ENCODE data around the gene MED13L.

Gene MED13L

GRCh38 chr12:116277467-116278278 is at the start of gene MED13L:
MED13L (minus strand) TSS chr12:116277693; CDS start chr12:116277131, 562 bp downstream.
- peak; percentile 71 to 78 for DNase-seq

- no peak for DNase-seq
Measured at GRCh38 chr12:116325336-116325664, 47.8 kb upstream of the MED13L start.

- DNase-seq, result no peak
Measured at GRCh38 chr12:116324654-116325335, 47.3 kb upstream of the MED13L start.

GRCh38 chr12:116323406-116324386 is 46.2 kb upstream of the MED13L start:
- no peak for DNase-seq

- no peak for DNase-seq
Measured at GRCh38 chr12:116321913-116322312, 44.4 kb upstream of the MED13L start.

- DNase-seq, result no peak
Measured at GRCh38 chr12:116320791-116321217, 43.3 kb upstream of the MED13L start.

- DNase-seq, result no peak
Measured at GRCh38 chr12:116319898-116320621, 42.6 kb upstream of the MED13L start.

- DNase-seq, result no peak
Measured at GRCh38 chr12:116319233-116319897, 41.9 kb upstream of the MED13L start.

- DNase-seq, result no peak
Measured at GRCh38 chr12:116318576-116319232, 41.2 kb upstream of the MED13L start.

- DNase-seq, result no peak
Measured at GRCh38 chr12:116317986-116318575, 40.6 kb upstream of the MED13L start.

GRCh38 chr12:116317139-116317538 is 39.6 kb upstream of the MED13L start:
- DNase-seq, result no peak

GRCh38 chr12:116314477-116314876 is 37.0 kb upstream of the MED13L start:
- no peak for DNase-seq

- DNase-seq, result no peak
Measured at GRCh38 chr12:116313194-116313927, 35.9 kb upstream of the MED13L start.

- no peak for DNase-seq
Measured at GRCh38 chr12:116310082-116310481, 32.6 kb upstream of the MED13L start.

- no peak for DNase-seq
Measured at GRCh38 chr12:116309343-116309742, 31.9 kb upstream of the MED13L start.

- no peak for DNase-seq
Measured at GRCh38 chr12:116308647-116309046, 31.2 kb upstream of the MED13L start.

- DNase-seq, result no peak
Measured at GRCh38 chr12:116306968-116307367, 29.5 kb upstream of the MED13L start.

GRCh38 chr12:116306506-116306905 is 29.0 kb upstream of the MED13L start:
- no peak for DNase-seq

- no peak for DNase-seq
Measured at GRCh38 chr12:116304621-116305020, 27.1 kb upstream of the MED13L start.

GRCh38 chr12:116303929-116304328 is 26.4 kb upstream of the MED13L start:
- DNase-seq, result no peak

Data from SW 1271 (cell line).